GM04504 (cell line): ENCODE results near the gene CCDC171.
"Not testable (repeated sequence)": the region's sequence is repeated elsewhere in the genome, so short reads cannot be mapped to it uniquely, and the experiment has no call there.

ENCODE experiments used
- DNase-seq: peaks from one replicate; pipeline ENCODE4 v3.0.0-alpha.2; 2012; ENCODE audit warnings: low read depth

CCDC171 gene

DNA sequence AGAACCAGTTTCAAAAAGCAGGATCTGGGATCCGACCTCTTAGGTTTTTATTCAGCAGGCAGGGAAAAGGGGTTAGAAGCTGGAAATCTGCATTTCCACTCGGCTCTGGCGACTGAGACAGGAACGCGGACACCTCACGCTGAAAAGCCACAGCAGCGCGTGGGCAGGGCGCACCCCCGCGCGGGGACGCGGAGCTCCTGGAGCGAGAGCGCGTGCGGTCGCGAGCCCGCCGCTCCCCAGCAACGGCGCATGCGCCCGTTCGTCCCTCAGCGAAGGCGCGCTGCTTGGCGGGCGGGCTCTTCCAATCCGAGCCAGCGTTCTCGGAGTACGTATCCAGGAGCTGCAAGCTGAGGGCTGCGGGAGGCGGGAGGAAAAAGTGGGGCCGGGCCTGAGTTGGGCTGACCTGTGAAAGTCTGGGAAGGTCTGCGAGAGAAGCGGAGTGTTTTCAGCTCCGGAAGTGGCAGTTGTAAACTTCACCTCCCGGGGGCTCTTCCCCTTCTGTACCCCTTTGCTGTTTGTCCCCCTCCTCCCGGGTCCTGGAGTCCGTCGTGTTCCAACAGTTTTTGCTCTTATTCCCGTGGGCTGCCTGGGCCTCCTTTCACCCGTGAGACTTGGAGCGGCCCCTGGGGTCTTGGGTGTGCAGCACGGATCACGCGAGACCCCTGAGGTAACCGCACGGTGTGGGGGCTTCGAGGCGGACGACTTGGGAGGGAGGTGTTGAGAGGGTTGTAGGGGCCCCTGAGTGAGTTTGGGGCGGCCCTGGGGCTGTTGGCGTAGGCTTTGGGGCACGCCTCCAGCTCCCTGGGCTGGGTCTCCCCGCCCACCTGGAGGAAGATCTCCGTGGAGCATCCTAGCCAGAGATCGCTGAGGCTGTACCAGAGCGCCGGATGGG, at the start of gene CCDC171:
Gene CCDC171, plus strand, starts transcription at position 408 of the 892 bp plus-strand sequence. CDS start 11,046 bp downstream, outside the sequence.
- DNase-seq: peak; percentile 83

DNA sequence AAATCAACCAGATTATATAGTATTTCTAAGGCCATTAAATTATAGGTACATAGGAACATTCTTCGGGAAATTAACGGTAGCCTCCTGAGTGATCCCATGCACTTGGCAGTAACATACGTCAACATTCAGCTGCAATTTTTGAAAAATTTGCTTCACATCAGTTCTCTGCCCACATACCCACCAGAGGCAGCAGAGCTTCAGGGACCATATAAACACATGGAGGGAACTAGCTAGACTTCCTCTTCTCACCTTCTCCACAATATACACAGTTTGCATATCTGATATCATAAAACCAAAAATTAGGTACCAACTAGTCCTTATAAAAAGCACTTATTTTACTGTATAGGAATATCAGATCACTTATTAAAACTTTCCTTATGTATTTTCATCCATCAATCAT, 46.9 kb upstream of the CCDC171 start:
- no peak for DNase-seq

DNA sequence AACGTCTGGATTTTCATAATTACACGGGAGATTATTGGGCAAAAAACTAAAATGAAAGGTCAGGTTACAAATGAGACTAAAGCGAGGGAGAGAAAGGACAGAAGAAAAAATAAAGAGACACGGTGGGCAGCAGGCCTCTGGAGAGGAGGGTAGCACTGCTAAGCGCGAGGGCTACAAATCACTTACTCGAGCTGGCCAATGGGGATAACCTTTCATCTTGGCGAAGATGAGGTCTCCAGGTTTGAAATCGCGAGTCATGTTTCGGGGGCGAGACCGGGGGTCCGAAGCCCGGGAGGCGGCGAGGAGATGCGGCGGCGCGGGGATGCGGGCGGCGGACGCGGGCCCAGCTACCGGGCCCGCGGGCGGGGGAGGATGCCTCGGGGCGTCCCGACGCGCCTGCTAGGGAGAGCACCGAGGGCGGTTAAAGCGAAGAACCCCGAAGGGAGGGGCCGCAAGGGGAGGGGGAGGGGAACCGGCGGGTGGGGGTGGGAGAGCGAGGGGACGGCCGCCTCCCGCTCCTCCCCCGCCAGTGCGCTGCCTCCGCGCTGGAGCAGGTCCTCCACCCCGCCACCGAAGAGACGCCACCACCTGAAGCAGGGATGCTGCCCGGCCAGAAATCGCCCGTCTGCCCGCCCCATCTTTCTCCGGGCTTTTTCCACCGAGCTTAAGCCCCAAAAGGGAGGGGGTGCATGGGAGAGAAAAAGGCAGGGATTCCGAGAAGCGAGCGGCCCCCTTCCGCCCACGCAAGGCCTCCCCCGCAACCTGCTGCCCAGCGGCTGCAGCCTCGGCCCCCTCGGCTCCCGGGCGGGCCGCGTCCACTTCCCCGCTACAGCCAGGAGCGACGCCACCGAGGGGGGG, 42.7 kb upstream of the CCDC171 start:
- DNase-seq: no peak

GRCh38 chr9:15510789-15511575, 41.9 kb upstream of the CCDC171 start, which contains the start of gene PSIP1:
Gene PSIP1 (minus strand): TSS chr9:15510970. CDS start chr9:15510188, 782 bp downstream.
- peak; percentile 50 for DNase-seq

DNA sequence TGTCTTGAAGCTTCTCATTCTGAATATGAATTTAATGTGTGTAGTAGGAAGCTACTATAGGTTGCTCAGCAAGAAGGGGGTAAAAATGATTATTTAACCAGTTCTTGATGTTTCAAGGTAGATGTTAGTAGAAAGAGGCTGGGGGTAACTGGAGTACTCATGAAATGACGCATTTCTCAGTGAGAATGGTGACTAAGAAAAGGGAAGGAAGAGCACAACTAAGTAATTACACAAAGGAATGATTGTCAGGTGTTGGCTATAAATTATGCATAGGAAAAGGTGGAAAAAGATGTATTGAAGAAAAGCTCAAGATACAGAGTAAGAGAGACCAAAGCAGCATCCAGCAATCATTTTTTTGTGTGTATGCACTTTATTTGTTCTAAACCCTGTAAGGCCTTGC, 40.6 kb upstream of the CCDC171 start:
- DNase-seq: no peak

- no peak for DNase-seq
These were observed 40.0 kb upstream of the CCDC171 start for GRCh38 chr9:15512889-15513288.

- DNase-seq: no peak
These were observed 39.5 kb upstream of the CCDC171 start for GRCh38 chr9:15513335-15513734.

- DNase-seq: no peak
These were observed 33.0 kb upstream of the CCDC171 start for GRCh38 chr9:15519831-15520230.

GRCh38 chr9:15521254-15521653, 31.6 kb upstream of the CCDC171 start:
- DNase-seq: no peak

DNA sequence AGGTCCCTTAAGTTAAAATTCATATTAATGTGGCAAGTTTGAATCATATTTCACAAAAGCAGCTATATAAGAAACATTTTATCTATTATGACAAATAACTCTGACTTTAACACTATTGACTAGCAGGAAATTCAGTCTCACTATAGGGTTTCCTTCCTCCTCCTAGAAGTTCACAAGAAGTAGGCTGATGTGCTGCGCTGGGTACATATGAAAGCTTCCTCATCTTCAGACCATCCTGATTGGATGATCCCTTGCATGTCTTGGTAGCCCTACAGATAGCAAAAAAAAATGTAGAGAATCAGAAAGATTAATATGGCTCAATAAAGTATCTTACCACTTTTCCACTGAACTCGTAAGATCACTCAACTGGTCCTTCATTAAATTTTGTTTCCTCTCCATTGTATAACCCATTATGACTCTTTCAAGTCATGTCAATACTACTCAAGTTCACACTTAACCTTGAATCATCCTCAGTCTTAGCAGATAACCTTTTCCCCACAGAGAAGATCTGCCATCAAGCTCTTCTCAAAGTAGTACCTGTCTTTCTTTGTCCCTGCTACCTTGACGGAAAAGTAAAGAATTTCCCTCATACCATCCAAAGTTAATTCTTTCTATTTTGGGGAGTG, 30.6 kb upstream of the CCDC171 start:
- DNase-seq: no peak

- DNase-seq: no peak
These were observed 27.9 kb upstream of the CCDC171 start for GRCh38 chr9:15524845-15525455.

DNA sequence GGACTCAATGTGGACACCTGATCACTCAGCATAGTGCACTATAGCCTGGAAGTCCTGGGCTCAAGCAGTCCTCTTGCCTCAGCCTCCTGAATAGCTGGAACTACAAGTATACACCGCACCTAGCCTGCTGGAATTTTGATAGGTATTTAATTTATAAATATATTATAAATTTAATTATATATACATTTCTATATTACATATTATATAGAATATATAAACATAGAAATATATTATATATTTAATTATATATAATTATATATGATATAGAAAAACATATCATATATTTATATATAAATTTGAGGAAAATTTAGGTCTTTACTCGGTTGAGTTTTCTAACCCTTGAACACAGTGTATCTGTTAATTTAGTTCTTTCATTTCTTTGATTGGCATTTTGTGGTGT, 26.9 kb upstream of the CCDC171 start:
- DNase-seq: no peak

- not testable (repeated sequence) for DNase-seq
These were observed 25.8 kb upstream of the CCDC171 start for GRCh38 chr9:15527035-15527434.

GRCh38 chr9:15529566-15530324, 23.1 kb upstream of the CCDC171 start:
- DNase-seq: no peak

DNA sequence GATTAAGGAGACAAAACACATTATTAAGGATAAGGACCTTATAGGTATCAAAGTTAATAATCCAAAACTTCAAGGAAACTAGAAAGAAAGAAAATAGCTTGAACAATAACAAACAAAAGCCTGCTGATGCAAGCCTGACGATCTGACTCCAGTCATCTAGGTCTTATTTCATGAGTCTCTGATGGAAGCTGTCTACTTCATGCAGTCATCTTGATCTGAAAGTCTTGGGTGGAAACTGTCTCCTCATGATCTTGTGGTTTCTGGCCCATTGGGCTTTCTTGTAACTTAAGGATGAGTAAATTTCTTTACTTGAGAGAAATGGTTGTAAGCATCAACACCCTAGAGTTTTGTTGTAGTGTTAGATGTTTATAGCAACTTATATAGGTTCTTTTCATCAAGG, 21.5 kb upstream of the CCDC171 start:
- DNase-seq: no peak

GRCh38 chr9:15541872-15542271, 11.0 kb upstream of the CCDC171 start:
- DNase-seq: no peak

DNA sequence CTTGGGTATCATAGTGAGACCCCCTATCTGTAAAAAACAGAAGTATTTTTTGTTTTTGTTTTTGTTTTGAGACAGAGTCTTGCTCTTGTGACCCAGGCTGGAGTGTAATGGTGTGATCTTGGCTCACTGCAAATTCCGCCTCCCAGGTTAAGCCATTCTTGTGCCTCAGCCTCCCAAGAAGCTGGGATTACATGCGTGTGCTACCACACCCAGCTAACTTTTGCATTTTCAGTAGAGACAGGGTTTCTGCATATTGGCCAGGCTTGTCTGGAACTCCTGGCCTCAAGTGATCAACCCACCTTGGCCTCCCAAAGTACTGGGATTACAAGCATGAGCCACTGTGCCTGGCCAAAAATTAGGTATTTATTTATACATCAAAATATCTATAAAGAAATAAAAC, 10.2 kb upstream of the CCDC171 start:
- no peak for DNase-seq

DNA sequence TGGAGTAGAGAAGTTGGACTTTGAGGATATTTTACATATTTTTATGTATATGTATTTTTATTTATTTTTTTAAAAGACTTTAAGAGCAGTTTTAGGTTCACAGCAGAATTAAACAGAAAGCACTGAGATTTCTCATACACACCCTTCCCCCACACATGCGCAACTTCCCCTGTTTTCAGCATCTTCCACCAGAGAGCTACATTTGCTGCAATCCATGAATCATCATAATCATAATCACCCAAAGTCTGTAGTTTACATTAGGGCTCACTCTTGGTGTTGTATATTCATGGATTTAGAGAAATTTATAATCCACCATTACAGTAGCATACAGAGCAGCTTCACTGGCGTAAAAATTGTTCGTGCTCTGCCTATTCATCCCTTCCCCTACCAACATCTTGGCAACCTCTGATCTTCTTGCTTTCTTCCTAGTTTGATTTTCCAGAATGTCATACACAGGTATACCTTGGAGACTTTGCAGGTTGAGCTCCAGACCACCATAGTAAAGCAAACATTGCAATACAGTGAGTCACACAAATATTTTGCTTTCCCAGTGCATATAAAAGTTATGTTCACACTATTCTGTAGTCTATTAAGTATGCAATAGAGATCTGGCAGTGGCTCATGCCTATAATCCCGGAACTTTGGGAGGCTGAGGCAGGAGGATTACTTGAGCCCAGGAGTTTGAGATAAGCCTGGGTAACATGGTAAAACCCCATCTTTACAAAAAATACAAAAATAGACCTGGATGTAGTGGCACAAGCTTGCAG, 9.6 kb upstream of the CCDC171 start:
- DNase-seq: no peak

GRCh38 chr9:15549611-15550010, 3.2 kb upstream of the CCDC171 start:
- no peak for DNase-seq

DNA sequence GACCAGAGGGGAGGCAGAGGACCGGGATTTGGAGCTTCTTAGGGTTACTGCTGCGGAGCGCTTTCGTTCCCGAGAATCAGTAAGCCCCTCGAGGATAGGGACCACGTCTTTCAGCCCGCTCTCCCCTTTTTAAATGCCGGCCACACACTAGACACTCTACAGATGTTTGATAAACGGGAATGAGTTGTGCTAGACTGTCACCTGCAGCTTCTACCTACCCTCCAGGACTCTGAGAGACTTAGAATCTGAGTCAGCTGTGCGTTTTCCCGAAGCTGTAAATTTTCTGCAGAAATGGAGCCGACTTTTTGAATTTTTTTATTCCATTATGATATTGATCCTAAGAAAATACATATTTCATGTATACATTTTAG, 670 bp downstream of the CCDC171 start:
- no peak for DNase-seq
